GM19452 (cell line): Measurements from ENCODE around the gene KXD1.
"Not testable (repeated sequence)": the region's sequence is repeated elsewhere in the genome, so short reads cannot be mapped to it uniquely, and the experiment has no call there.

ENCODE experiments used
- ATAC-seq: cut with Tn5 transposase; IDR thresholded peaks from one replicate; pipeline ENCODE4 v1.9.1; 2021; ENCODE audit not compliant: unreplicated experiment

KXD1 gene, protein sequence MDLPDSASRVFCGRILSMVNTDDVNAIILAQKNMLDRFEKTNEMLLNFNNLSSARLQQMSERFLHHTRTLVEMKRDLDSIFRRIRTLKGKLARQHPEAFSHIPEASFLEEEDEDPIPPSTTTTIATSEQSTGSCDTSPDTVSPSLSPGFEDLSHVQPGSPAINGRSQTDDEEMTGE

DNA sequence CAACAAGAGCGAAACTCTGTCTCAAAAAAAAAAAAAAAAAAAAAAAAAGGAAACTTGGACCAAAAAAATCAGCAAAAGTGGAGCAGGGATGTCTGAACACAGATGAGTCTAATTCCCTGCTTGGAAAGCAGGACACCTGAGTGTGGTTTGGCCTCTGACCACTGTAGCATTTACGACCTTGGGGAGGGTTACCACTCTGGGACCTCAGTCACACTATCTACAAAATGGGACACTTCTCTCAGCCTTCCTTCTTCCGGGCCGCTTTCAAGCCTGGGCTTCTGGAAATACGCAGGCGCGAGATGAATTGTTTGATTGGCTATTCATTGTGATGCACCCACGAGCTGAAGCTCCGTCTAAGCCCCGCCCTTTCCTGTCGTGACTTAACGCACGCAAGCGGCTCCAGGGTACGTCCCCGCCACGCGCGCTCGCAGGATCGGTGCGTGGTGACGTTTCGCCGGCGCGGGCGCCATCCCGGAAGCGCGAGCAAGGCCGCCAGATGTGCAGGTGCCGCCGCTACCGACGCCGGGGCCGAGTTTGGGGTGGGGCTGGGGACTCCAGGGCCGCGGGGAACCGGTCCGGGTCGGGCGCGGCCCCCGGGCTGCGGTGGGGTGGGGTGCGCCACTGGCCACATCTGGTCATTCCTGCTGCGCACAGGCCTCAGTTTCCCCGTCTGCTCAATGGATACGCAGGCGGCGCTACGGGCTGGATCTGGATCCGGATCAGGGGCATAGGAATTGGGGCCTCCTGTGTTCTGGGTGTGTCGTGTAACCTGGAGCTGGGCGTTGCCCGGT is at the start of gene KXD1:
KXD1 (plus strand) TSS at position 460 of the 791 bp plus-strand sequence. CDS start 4,187 bp downstream, outside the sequence.
- peak; percentile 95 for ATAC-seq

DNA sequence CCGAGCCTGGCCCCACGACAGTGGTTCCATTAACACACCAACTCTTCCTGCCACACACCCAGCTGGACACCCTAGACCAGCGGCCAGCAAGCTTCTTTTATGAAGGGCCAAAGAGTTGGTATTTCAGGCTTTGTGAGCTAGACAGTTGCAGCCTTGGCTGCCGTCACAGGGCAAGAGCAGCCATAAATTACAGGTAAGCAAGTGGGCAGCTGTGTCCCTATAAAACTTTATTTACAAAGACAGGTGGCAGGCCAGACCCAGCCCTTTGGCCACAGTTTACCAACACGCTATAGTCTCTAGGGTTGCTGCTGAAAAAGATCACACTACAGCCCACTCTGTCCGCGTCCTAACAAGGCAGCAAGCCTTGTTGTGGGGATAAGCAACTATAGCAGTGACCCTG is 49.1 kb upstream of the KXD1 start:
- no peak for ATAC-seq

DNA sequence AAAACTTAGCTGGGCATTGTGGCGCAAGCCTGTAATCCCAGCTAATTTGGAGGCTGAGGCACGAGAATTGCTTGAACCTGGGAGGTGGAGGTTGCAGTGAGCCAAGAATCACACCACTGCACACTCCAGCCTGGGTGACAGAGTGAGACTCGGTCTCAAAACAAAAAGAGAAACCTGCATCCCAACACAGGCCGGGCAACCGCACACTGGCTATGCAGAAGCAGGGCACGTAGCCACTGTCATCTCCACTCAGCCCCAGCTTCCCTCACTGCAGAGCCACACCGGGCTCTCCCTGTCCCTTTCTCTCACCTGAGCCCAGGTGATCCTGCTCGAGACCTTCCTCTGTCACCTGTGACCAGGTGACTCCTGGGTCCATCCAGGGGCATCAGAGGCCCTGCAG is 47.5 kb upstream of the KXD1 start:
- no peak for ATAC-seq

DNA sequence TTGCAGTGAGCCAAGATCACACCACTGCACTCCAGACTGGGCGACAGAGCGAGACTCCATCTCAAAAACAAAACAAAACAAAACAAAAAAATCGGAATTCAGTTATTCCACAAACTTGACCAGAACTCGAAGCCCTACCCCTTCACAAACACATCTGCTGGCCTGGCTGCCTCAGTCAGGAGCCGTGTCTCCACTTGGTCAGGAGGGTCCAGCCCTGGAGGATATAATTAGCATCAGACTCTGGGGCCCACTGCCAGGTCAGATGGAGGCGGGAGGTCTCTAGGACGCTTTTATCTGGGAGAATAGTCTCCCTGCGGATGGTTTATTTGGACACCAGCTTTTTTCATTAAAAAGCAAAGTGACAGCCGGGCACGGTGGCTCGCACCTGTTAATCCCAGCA is 43.8 kb upstream of the KXD1 start:
- no peak for ATAC-seq

DNA sequence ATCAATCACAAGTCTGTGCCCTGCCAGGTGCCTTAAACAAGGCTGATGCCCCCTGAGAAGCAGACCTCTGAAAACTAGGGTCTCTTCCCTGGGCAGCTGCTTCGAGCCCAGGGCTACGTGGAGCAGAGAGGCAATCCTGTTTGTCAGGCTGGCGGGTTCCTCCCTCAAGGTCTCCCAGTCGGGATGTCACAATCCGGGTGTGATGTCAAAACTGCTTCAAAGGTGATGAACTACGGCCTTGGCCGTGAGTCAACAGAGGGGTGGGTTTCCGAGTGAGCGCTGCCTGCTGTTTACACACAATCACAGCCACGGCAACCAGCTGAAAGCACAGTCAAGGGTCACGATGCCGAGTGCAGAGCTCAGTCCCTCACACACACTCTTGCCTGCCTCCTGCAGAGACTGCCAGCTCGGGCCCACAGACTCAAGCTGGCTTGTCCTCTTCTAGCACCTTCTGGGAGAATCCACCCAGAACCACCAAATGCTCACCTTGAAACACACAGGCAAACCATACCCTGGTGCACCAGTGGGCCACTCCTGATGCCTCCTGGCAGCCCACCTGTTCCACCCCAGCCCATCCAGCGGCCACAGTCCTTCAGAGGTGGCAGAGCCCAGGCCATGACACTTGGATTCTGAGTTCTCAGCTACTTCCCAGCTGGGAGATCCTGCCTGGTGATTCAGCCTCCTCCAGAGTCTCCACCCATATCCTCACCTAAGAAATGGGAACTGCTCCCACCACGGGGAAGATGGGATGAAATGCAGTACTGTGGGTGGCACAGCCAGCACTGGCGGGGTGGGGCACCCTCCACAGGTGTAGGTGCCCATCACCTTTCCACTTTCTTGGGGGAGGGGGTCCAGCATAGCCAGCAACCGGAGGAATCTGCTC is 42.6 kb upstream of the KXD1 start:
- ATAC-seq, result no peak

DNA sequence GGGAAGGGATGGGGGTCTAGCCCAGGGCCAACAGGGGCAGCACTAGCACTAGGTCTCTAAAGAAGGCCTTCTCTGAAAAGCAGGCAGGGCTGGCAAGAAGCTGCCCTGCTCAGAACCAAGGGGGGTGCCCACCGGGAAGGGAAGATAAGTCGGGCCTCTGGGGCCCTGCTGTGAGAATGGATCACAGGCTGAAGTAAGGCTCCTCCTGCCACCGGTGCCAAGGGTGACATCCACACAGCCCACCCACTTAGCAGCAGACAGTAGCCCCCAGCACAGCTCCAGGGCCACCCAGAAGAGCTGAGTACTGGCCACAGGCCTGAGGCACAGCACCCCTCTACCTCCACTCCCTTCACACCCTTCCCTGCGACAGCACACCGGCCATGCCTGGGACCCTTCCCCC is 41.7 kb upstream of the KXD1 start:
- ATAC-seq, result no peak

DNA sequence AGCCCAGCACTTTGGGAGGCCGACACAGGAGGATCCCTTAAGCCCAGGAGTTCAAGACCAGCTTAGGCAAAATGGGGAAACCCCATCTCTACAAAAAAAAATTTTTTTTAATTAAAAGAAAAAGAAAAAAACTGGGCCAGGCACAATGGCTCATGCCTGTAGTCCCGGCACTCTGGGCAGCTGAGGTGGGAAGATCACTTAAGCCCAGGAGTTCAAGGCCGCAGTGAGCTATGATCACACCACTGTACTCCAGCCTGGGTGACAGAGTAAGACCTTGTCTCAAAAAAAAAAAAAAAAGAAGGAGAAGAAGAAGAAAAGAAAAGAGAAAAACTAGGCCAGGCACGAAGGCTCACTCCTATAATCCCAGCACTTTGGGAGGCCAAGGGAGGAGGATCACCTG is 40.1 kb upstream of the KXD1 start:
- ATAC-seq, result no peak

DNA sequence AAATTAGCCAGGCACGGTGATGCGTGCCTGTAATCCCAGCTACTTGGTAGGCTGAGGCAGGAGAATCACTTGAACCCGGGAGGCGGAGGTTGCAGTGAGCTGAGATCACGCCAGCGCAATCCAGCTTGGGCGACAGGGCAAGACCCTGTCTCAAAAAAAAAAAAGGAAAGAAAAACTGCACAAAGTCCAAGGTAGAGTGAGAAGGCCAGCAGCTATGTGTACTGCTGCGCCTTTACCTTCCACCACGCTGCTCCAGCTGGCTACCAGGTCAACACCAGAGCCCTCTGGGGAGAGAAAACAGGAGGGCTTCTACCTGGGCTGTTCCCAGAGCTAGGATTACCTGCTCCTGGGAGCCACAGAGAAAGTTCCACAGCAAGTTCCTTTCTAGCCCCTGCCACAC is 39.0 kb upstream of the KXD1 start:
- ATAC-seq, result no peak

DNA sequence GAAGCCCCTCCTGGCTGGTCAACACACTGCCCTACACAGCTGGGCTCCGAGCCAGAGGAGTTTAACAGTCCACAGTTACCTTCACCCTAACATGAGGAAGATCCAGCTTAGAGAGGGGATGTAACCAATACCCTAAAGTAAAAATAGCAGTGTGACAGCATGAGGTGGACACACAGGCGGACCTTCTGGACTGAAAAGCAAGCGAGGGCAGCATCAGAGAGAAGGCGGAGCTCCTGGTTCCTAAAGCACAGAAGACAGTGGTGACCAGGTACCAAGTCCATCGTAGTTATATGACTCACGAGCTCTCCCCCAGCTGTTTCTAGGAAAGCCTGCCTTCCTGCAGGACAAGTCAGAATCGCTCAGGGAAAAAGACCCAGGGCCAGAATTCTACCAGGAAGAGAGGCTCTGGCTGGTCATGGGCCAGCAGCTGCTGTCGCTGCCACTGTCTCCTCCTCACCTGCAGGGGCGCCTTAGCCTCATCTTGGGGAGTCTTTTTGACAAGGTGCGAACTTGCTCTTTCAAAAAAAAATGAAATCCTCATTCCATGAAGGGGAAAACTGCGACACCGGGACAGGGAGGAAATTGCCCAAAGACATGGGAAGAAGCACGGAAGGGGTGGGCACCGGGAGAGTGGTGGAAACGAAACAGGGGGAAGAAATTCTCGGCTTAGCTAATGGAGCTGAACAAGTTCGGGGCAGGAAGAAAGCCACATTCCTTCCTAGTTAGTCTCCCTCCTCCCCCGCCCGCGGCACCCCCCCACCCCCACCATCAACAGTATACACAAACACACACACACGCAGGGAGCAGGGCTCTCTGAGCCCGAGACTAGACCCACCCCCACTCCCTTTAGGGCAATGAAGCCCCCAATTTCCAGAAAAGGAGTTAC is 37.5 kb upstream of the KXD1 start:
- ATAC-seq, result no peak

DNA sequence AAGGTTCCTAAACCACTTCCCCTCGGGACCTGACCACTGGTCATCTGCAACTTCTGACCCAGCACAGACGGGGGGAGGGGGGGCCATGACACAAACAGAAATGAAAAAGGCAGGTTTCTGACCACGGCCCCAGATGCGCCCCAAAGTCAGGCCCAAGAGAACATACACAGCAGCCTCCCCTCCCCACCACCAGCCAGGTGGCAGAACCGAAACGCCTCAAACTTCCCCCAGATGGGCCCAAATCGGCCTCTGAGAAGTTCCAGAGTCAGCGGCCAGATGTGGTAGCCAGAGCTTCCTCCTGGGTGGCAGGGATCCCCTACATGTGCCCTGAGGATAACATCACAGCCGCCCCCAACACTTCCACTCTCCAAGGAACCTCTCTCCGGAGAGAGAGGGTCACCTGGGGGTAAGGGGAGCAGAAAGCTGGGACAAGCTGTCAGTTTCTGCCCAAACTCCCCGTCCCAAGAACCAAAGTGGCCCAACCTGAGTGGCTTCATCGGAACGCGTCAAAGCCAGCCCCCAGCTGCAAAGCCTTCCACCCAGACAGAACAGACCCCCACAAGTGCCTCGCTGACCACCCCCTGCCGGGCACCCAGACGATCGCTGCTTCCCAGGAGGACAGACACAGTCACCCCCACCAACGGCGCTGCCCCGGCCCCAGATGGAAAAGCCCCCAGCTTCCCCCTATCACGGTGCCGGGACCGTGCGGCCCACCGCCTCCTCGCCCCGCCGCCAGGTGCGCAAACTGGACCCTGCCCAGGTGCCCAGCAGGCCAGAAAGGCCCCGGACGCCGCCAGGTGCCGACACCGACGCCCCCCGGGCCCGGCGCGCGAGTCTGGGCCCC is 36.6 kb upstream of the KXD1 start:
- no peak for ATAC-seq

DNA sequence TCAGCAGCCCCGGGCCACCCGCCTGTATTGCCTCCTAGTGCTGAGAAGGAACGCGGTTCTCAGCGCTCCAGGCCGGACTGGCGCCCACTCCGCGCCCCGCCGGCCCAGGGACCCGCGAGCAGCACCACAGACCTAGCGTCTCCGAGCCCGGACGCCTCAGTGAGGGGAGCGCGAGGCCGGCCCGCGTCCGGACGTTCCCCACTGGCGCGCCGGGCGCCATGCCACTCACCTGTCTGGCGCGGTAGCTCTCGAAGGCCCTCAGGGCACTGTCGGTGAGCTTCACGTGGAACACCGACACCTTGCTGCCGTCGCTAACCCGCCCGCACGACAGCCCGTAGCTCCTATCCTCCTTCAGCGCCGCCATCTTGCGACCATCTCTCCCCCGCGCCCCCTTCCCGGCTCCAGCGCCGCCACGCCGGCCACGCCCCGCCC is 36.0 kb upstream of the KXD1 start, which contains the start of gene ELL:
ELL (minus strand) TSS at position 379 of the 432 bp plus-strand sequence; CDS start at position 364, 15 bp downstream.
- peak; percentile 9 for ATAC-seq

DNA sequence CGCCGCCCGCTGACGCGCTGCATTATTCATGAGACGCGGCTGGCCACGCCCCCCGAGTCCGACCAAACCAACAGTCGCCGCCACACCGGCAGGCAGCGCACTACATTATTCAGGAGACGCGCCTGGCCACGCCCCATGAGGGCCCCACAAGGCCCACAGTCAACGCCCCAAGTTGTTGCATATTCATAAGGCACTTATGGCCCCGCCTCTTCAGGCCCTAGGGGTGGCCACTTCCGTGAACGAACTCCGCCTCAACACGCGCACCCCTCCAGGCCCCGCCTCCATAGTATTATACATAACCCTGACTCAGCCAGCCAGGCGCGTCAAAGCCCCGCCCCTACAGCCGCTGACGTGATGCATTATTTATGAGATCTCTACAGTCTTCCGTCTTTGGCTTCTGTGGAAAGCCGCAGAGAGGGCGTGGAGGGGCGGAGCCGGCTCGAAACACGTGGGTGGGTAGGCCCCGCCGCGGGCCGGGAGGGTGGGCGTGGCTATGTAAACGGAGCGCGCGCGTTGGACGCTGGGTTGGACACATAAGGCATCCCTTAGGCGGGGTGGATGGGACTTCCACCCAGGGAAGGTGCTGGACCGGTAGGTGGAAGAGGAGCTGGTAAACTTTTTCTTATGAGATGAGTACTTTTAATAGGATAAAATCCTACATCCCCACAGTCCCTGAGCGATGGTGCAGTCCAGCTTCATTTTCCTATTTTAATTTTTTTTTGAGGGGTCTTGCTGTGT is 35.4 kb upstream of the KXD1 start:
- peak; percentile 84 for ATAC-seq

DNA sequence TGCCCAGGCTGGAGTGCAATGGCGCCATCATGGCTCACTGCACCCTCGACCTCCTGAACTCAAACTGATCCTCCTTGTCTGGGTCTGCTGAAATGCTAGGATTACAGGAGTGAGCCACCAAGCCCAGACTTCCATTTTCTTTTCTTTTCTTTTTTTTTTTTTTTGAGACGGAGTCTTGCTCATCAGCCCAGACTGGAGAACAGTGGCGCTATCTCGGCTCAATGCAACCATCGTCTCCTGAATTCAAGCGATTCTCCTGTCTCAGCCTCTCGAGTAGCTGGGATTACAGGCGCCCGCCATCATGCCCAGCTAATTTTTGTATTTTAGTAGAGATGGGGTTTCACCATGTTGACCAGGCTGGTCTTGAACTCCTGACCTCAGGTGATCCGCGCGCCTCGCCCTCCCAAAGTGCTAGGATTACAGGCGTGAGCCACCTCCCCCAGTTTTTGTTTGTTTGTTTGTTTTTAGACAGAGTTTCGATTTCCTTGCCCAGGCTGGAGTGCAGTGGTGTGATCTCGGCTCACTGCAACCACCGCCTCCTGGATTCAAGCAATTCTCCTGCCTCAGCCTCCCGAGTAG is 34.7 kb upstream of the KXD1 start:
- not testable (repeated sequence) for ATAC-seq

DNA sequence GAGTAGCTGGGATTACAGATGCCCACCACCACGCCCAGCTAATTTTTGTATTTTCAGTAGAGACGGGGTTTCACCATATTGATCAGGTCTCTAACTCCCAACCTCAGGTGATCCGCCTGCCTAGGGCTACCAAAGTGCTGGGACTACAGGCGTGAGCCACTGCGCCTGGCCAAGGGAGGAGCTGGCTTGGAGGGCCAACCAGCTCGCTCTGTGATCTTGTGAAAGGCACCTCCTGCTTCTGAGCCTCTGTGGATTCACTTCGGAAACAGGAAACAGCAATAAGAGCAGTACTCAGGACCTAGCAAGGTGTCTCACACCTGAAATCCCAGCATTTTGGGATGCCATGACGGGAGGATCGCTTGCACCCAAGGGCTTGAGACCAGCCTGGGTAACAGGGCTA is 33.8 kb upstream of the KXD1 start:
- ATAC-seq, result no peak

DNA sequence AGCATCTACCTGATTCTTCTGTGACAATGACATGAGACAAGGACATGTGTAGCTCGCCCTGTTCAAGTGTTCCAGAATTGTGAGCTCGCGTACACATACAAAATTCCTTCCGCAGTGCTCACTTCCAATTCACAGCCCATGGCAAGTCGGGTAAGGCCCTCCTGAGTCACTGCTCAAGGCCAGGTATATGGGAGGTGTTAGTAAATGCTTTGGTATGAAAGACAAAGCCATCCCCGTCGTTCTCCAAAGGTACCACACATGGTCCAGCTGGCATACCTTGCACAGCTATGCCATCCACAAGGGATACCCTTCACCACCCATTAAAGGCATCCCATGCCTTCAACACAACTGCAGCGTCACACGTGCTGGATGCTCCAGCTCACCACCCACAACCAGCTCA is 31.4 kb upstream of the KXD1 start:
- ATAC-seq, result no peak

DNA sequence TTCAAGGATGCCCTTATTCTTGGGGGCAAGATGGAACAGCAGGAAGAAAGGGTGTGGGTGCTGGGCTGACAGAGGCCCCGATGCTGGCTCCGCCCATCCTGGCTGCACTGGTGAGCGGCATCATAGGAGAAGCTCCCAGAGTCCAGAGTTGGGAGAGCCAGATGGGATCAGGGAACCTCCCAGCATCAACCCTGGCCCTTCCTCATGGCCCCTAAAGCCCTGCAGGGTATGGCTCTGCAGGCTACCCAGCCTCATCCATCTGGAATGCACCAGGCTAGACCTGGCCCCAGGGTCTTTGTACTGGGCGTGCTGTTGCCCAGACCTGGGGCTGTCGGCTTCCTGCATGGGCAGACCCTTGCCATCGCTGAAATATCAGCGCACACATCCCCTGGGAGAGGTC is 27.9 kb upstream of the KXD1 start:
- ATAC-seq, result no peak

DNA sequence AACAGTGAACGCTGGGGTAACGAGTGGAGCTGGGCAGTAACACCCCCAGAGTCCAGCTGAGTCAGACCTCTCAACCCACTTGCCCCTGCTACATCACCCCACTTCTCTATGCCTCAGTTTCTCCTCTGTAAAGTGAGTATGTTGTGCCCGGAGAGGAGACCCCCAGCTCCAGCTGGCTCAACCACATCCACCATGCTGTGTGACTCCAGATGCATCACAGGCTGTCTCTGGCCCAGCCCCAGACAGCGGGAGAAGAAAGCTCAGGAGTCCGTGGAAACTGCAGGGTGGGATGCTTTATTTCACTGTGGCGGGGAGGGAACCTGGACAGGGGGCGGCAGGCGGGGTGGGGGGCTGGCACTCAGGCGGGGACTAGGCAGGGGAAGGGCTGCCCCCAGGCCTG is 26.2 kb upstream of the KXD1 start:
- no peak for ATAC-seq

DNA sequence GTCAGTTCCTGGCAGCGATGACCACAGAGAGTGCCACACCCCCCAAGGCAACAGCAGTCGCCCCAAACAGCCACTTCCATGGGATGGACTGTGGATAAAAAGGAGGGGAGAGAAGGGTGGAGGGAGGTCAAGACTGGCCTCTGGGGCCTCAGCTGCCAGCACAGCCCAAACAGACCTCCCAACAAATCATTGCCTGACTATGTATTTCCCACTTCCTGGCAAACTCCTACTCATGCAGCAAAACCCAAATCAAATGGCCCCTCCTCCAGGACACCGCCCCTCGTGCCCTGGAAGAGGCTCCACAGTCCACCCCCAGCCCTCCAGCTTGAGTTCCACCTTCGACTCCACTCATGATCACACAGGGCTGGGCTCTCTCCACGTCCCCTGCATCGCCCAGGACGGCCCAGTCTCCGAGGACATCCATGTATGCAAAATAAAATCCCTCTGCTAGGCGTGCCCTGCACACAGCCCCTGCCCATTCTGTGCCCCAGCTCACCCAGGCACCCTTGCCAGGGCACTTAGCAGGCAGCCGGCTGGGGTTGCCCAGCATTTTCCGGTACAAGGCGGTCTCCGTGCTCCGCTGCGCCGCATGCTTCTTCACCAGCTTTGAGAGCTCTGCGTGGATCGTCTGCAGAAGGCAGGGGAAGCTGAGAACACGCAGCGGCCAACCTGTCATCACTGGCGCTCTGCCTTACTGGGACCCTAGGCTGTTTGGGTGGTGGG is 25.3 kb upstream of the KXD1 start:
- no peak for ATAC-seq
